Stimulated activated CD4-positive, alpha-beta T cell treated with anti-CD3 and anti-CD28 coated beads, TNF-alpha, amount 100 ng/mL, for 4 hours (primary cell): ENCODE data around the gene SDS.

Experiments
- DNase-seq, 3 experiments: peaks; one replicate each; pipeline ENCODE4 v3.0.0-alpha.2; 2020; ENCODE audit warnings: low read depth in 3 of 3

The SDS gene

GRCh38 chr12:113425960-113426453 lies 22.3 kb upstream of the SDS start:
- no peak for DNase-seq

- peak in 2 of 3 experiments; percentile 10 to 23 for DNase-seq
These were observed 21.5 kb upstream of the SDS start for GRCh38 chr12:113424915-113425823.

GRCh38 chr12:113424456-113424855 lies 20.8 kb upstream of the SDS start:
- DNase-seq: no peak

- no peak for DNase-seq
These were observed 19.4 kb upstream of the SDS start for GRCh38 chr12:113422886-113423669.

- DNase-seq: no peak
These were observed 18.6 kb upstream of the SDS start, which contains the start of gene SDSL for GRCh38 chr12:113422030-113422885. TSS of gene SDSL (plus strand) at chr12:113422380. CDS start at chr12:113427983, 5,603 bp downstream.

GRCh38 chr12:113420996-113421595 lies 17.4 kb upstream of the SDS start:
- DNase-seq: no peak

- DNase-seq: no peak
These were observed 14.7 kb upstream of the SDS start for GRCh38 chr12:113418213-113418879.

GRCh38 chr12:113416091-113416754 lies 12.5 kb upstream of the SDS start:
- no peak for DNase-seq

- no peak for DNase-seq
These were observed 10.9 kb upstream of the SDS start for GRCh38 chr12:113414519-113415038.

- DNase-seq: no peak
These were observed 9.8 kb upstream of the SDS start for GRCh38 chr12:113413488-113413939.

GRCh38 chr12:113409462-113410124 lies 5.9 kb upstream of the SDS start:
- no peak for DNase-seq

GRCh38 chr12:113408756-113409298 lies 5.1 kb upstream of the SDS start:
- DNase-seq: no peak

GRCh38 chr12:113407931-113408600 lies 4.4 kb upstream of the SDS start:
- no peak for DNase-seq

- DNase-seq: no peak
These were observed 2.0 kb upstream of the SDS start for GRCh38 chr12:113405694-113406093.

GRCh38 chr12:113402586-113403260 lies 964 bp downstream of the SDS start:
- no peak for DNase-seq

- DNase-seq: no peak
These were observed 2.4 kb downstream of the SDS start for GRCh38 chr12:113401066-113402000.

- no peak for DNase-seq
These were observed 3.3 kb downstream of the SDS start for GRCh38 chr12:113400362-113400761.
